Mesendoderm (in vitro differentiated cells): ENCODE data around the gene ERBB4.

Experiments
- DNase-seq: peaks from one replicate; pipeline ENCODE4 v3.0.0; 2013
- H2AK5ac ChIP-seq: 2 replicates; pipeline ENCODE4 v1.6.1; 2013; ENCODE audit warnings: low read length, inconsistent platforms
- H2BK120ac ChIP-seq: 2 replicates; pipeline ENCODE4 v1.6.1; 2013; ENCODE audit warnings: low read depth, mild to moderate bottlenecking, low read length, moderate library complexity, mixed read lengths
- H2BK15ac ChIP-seq: replicated peaks from 2 replicates; pipeline ENCODE4 v1.6.1; 2013; ENCODE audit warnings: low read depth, mild to moderate bottlenecking, moderate library complexity
- H2BK5ac ChIP-seq: 2 replicates; pipeline ENCODE4 v1.6.1; 2013; ENCODE audit warnings: low read length, inconsistent platforms
- H3K18ac ChIP-seq: 2 replicates; pipeline ENCODE4 v1.6.1; 2013; ENCODE audit warnings: mild to moderate bottlenecking, low read length, mixed read lengths
- H3K23ac ChIP-seq: one replicate; pipeline ENCODE4 v1.6.1; 2013; ENCODE audit warnings: low read length
- H3K27ac ChIP-seq: 2 replicates; pipeline ENCODE4 v1.5.1; 2013; ENCODE audit warnings: low read depth, mild to moderate bottlenecking, inconsistent platforms, low read length, moderate library complexity
- H3K27me3 ChIP-seq: 2 replicates; pipeline ENCODE4 v1.6.1; 2013; ENCODE audit warnings: low read length, control low read depth, mild to moderate bottlenecking, inconsistent platforms; ENCODE audit not compliant: insufficient read depth, poor library complexity
- H3K36me3 ChIP-seq: 2 replicates; pipeline ENCODE4 v1.6.1; 2013; ENCODE audit warnings: low read length, inconsistent platforms; ENCODE audit not compliant: control insufficient read depth, insufficient read depth
- H3K4ac ChIP-seq: one replicate; pipeline ENCODE4 v1.6.1; 2013; ENCODE audit warnings: low read depth, mild to moderate bottlenecking, low read length, moderate library complexity
- H3K4me1 ChIP-seq: 2 replicates; pipeline ENCODE4 v1.6.1; 2013; ENCODE audit warnings: low read depth, low read length, inconsistent platforms; ENCODE audit not compliant: control insufficient read depth
- H3K4me2 ChIP-seq: 2 replicates; pipeline ENCODE4 v1.6.1; 2013; ENCODE audit warnings: low read length
- H3K4me3 ChIP-seq: 2 replicates; pipeline ENCODE4 v1.5.1; 2013; ENCODE audit warnings: mild to moderate bottlenecking, low read length
- H3K56ac ChIP-seq: one replicate; pipeline ENCODE4 v1.6.1; 2013; ENCODE audit warnings: low read length
- H3K79me1 ChIP-seq: 2 replicates; pipeline ENCODE4 v1.6.1; 2013; ENCODE audit warnings: low read length, inconsistent platforms
- H3K79me2 ChIP-seq: 2 replicates; pipeline ENCODE4 v1.6.1; 2013; ENCODE audit warnings: mild to moderate bottlenecking, low read length; ENCODE audit not compliant: control insufficient read depth, insufficient read depth
- H3K9ac ChIP-seq: 2 replicates; pipeline ENCODE4 v1.6.1; 2013; ENCODE audit warnings: low read length, inconsistent platforms
- H4K5ac ChIP-seq: one replicate; pipeline ENCODE4 v1.6.1; 2013; ENCODE audit warnings: low read length
- H4K8ac ChIP-seq: one replicate; pipeline ENCODE4 v1.6.1; 2013; ENCODE audit warnings: low read depth, mild to moderate bottlenecking, control low read depth, low read length, moderate library complexity
- WGBS: extraction: QIAGEN DNeasy Blood & Tissue Kit; methylation state at CpG from one replicate; pipeline ENCODE4 v1.1.7; 2013; ENCODE audit warnings: low lambda C conversion rate, missing lambda C conversion rate; ENCODE audit not compliant: insufficient coverage; ENCODE audit errors: extremely low coverage; 5-methylcytosine and 5-hydroxymethylcytosine counted together

ERBB4 gene

GRCh38 chr2:212364112-212364985 lies 174.3 kb downstream of the ERBB4 start:
- Histone ChIP-seq H3K79me1 (no peaks in the 10 kb centered on the region), H4K8ac (no peak overlapping the region), H3K36me3 (no peaks in the 10 kb centered on the region), H3K18ac (no peak overlapping the region), H3K4me2 (no peak overlapping the region), H3K9ac (no peak overlapping the region), H2AK5ac (no peak overlapping the region), H2BK120ac (no peak overlapping the region), H2BK15ac (no peak overlapping the region), H3K27ac (no peak overlapping the region), H3K4me1 (no peaks in the 10 kb centered on the region), H4K5ac (no peak overlapping the region), H2BK5ac (no peak overlapping the region), H3K56ac (no peak overlapping the region), H3K4ac (no peak overlapping the region), H3K23ac (no peak overlapping the region), H3K4me3 (no peak overlapping the region), H3K79me2 (no peaks in the 10 kb centered on the region), H3K27me3 (no peaks in the 10 kb centered on the region)
- no CpG with 5 or more reads among the region's 3 CpGs for WGBS
- peak; percentile 17 for DNase-seq

GRCh38 chr2:212361174-212361756 lies 177.3 kb downstream of the ERBB4 start:
- no peak overlapping the region for H2BK5ac ChIP-seq
- no peak overlapping the region for H3K4me2 ChIP-seq
- H3K27ac ChIP-seq = no peak overlapping the region
- no peaks in the 10 kb centered on the region for H3K79me2 ChIP-seq
- DNase-seq = no peak
- H4K5ac ChIP-seq = no peak overlapping the region
- H3K18ac ChIP-seq = no peak overlapping the region
- H3K4me1 ChIP-seq = no peaks in the 10 kb centered on the region
- H3K4ac ChIP-seq = no peak overlapping the region
- H3K27me3 ChIP-seq = no peaks in the 10 kb centered on the region
- H3K23ac ChIP-seq = no peak overlapping the region
- H2BK120ac ChIP-seq = no peak overlapping the region
- no CpG with 5 or more reads among the region's 1 CpG for WGBS
- H3K36me3 ChIP-seq = no peaks in the 10 kb centered on the region
- H3K4me3 ChIP-seq = no peak overlapping the region
- H2AK5ac ChIP-seq = no peak overlapping the region
- H3K79me1 ChIP-seq = no peaks in the 10 kb centered on the region
- no peak overlapping the region for H3K56ac ChIP-seq
- H2BK15ac ChIP-seq = no peak overlapping the region
- H4K8ac ChIP-seq = no peak overlapping the region
- no peak overlapping the region for H3K9ac ChIP-seq

GRCh38 chr2:212360068-212360460 lies 178.5 kb downstream of the ERBB4 start:
- Histone ChIP-seq H2BK120ac (no peak overlapping the region), H4K5ac (no peak overlapping the region), H3K27ac (no peak overlapping the region), H3K4me1 (no peaks in the 10 kb centered on the region), H3K4me3 (no peak overlapping the region), H2AK5ac (no peak overlapping the region), H3K9ac (no peak overlapping the region), H2BK15ac (no peak overlapping the region), H3K56ac (no peak overlapping the region), H3K79me2 (no peaks in the 10 kb centered on the region), H3K4ac (no peak overlapping the region), H3K23ac (no peak overlapping the region), H3K36me3 (no peaks in the 10 kb centered on the region), H4K8ac (no peak overlapping the region), H3K4me2 (no peak overlapping the region), H3K18ac (no peak overlapping the region), H2BK5ac (no peak overlapping the region), H3K27me3 (no peaks in the 10 kb centered on the region), H3K79me1 (no peaks in the 10 kb centered on the region)
- peak; percentile 13 for DNase-seq

GRCh38 chr2:212359425-212360067 lies 179.1 kb downstream of the ERBB4 start:
- Histone ChIP-seq H2BK5ac (no peak overlapping the region), H4K8ac (no peak overlapping the region), H3K23ac (no peak overlapping the region), H3K79me1 (no peaks in the 10 kb centered on the region), H3K4me2 (no peak overlapping the region), H3K36me3 (no peaks in the 10 kb centered on the region), H2AK5ac (no peak overlapping the region), H2BK15ac (no peak overlapping the region), H3K9ac (no peak overlapping the region), H4K5ac (no peak overlapping the region), H3K27ac (no peak overlapping the region), H3K18ac (no peak overlapping the region), H3K56ac (no peak overlapping the region), H3K4me3 (no peak overlapping the region), H3K27me3 (no peaks in the 10 kb centered on the region), H3K4ac (no peak overlapping the region), H3K4me1 (no peaks in the 10 kb centered on the region), H3K79me2 (no peaks in the 10 kb centered on the region), H2BK120ac (no peak overlapping the region)
- WGBS = no CpG with 5 or more reads among the region's 3 CpGs
- peak; percentile 60 for DNase-seq

GRCh38 chr2:212357606-212358005 lies 181.0 kb downstream of the ERBB4 start:
- WGBS = no CpG with 5 or more reads among the region's 5 CpGs
- H3K4me3 ChIP-seq = no peak overlapping the region

More at GRCh38 chr2:212357606-212358005, 181.0 kb downstream of the ERBB4 start:
- H2BK120ac ChIP-seq = no peak overlapping the region
- H3K79me2 ChIP-seq = no peaks in the 10 kb centered on the region
- no peak overlapping the region for H3K9ac ChIP-seq
- no peak overlapping the region for H4K8ac ChIP-seq
- H3K27ac ChIP-seq = no peak overlapping the region
- DNase-seq = no peak
- no peak overlapping the region for H3K4ac ChIP-seq
- H3K56ac ChIP-seq = no peak overlapping the region
- no peak overlapping the region for H3K4me2 ChIP-seq
- no peaks in the 10 kb centered on the region for H3K36me3 ChIP-seq
- H3K79me1 ChIP-seq = no peaks in the 10 kb centered on the region
- H2BK5ac ChIP-seq = no peak overlapping the region
- H3K18ac ChIP-seq = peak overlapping the region; percentile 75
- no peak overlapping the region for H2BK15ac ChIP-seq
- H3K27me3 ChIP-seq = no peaks in the 10 kb centered on the region
- H3K23ac ChIP-seq = no peak overlapping the region
- H2AK5ac ChIP-seq = no peak overlapping the region
- no peaks in the 10 kb centered on the region for H3K4me1 ChIP-seq
- no peak overlapping the region for H4K5ac ChIP-seq
